ENCODE results near the gene USP24.
A peak's percentile ranks its signal among the peaks of the same experiment; 100 is the strongest.

The USP24 gene

GRCh38 chr1:55064861-55065263 is 150.3 kb downstream of the USP24 start:
- DNase-seq, result no peak

- no peak for DNase-seq
Measured at GRCh38 chr1:55064071-55064581, 151.0 kb downstream of the USP24 start.

DNA sequence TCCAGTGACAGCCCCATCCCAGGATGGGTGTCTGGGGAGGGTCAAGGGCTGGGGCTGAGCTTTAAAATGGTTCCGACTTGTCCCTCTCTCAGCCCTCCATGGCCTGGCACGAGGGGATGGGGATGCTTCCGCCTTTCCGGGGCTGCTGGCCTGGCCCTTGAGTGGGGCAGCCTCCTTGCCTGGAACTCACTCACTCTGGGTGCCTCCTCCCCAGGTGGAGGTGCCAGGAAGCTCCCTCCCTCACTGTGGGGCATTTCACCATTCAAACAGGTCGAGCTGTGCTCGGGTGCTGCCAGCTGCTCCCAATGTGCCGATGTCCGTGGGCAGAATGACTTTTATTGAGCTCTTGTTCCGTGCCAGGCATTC is 151.6 kb downstream of the USP24 start:
- DNase-seq, result no peak

DNA sequence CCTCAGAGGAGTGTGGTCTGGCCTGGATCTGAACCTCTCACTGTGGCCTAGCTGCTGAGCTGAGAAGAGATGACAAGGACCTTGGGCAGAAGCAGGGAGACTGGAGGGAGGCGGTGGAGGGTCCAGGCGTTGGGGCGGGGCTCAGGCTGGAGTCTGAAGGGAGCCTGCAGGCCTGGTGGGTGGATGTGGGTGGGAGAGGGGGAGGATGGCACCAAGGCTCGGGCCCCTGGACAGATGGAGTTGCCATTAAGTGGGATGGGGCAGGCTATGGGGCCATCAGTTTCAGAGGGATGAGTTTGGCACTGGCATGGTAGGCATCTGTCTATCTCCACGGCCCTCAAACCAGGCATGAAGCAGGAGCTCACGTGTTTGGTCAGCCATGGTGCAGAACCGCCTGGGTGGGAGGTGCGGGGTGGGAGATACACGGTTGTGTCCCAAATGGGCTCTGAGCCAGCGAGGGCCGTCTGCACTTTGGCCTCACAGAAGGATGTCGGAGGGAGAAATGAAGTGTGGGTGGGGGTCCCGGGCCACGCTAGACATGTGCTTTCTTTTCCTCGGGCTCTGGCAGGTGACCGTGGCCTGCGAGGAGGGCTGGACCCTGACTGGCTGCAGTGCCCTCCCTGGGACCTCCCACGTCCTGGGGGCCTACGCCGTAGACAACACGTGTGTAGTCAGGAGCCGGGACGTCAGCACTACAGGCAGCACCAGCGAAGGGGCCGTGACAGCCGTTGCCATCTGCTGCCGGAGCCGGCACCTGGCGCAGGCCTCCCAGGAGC is 152.2 kb downstream of the USP24 start:
- no peak for DNase-seq

GRCh38 chr1:55061706-55062321 is 153.3 kb downstream of the USP24 start:
- no peak for DNase-seq

DNA sequence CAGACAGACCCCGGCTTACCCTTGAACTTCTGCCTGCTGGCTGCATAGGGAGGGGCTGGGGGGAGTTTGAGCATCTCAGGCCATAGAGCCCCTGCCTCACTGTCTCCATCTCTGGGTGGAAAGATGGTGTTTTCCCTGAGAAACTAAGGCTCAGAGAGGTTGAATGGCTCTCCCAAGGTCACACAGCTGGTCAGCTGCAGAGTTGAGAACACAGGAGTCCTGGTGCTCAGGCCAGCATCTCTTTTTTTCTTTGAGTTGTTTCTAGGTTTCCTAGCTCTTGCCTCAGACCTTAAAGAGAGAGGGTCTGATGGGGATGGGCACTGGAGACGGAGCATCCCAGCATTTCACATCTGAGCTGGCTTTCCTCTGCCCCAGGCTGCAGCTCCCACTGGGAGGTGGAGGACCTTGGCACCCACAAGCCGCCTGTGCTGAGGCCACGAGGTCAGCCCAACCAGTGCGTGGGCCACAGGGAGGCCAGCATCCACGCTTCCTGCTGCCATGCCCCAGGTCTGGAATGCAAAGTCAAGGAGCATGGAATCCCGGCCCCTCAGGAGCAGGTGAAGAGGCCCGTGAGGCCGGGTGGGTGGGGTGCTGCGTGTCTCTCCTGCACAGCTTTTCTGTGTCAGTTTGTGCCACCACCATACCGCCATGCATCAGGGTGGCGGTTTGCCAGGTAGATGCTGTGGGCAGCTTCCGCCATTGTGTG is 154.0 kb downstream of the USP24 start:
- DNase-seq, result no peak

GRCh38 chr1:55060133-55060999 is 154.8 kb downstream of the USP24 start:
- DNase-seq, result peak; percentile 61

GRCh38 chr1:55059302-55060132 is 155.6 kb downstream of the USP24 start:
- peak; percentile 47 for DNase-seq

DNA sequence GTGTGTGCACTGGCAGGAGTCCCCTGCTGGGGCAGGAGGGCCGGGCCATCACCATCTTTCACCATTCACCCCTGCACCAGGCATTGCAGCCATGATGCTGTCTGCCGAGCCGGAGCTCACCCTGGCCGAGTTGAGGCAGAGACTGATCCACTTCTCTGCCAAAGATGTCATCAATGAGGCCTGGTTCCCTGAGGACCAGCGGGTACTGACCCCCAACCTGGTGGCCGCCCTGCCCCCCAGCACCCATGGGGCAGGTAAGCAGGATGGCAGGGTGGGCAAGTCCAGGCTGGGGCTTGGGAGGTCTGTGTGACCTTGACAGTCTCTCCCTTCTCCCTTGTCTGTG is 157.2 kb downstream of the USP24 start:
- peak; percentile 34 for DNase-seq

- peak; percentile 36 for DNase-seq
Measured at GRCh38 chr1:55057270-55057955, 157.8 kb downstream of the USP24 start.

DNA sequence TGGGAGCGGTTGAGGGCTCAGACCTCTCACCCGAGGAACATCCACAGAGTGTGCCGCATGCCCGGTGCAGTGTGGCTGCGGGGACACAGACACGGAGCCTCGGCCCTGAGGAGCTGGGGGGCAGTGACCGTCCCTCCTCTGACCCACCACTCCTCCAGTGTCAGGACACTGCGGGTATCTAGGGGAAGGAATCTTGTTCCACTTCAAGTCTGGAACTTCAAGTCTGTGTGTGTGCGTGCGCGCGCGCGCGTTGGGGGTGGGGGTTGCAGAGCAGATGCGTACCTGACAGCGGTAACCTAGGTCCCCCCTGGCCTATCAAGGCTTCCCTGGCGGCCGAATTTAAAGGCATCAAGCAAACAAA is 158.6 kb downstream of the USP24 start:
- DNase-seq, result peak; percentile 34

- DNase-seq, result peak; percentile 44
Measured at GRCh38 chr1:55055951-55056631, 159.1 kb downstream of the USP24 start.

GRCh38 chr1:55055084-55055882 is 159.9 kb downstream of the USP24 start:
- no peak for DNase-seq

DNA sequence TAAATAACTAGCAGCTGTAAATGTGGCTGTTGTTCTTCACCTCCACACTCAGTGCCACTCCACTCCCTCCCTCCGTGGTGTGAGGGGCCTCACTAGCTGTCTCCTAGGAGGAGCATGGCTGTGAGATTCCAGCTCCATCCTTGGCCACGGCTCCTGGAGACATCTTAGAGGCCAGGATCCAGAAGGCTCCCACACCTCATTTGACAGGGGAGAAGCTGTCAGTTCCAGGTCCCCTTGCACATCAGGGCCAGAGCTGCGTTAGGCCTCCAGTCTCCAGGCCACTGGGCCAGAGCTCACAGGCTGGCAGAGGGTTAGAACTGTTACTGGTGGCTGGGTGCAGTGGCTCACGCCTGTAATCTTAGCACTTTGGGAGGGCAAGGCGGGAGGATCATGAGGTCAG is 160.8 kb downstream of the USP24 start:
- no peak for DNase-seq

DNA sequence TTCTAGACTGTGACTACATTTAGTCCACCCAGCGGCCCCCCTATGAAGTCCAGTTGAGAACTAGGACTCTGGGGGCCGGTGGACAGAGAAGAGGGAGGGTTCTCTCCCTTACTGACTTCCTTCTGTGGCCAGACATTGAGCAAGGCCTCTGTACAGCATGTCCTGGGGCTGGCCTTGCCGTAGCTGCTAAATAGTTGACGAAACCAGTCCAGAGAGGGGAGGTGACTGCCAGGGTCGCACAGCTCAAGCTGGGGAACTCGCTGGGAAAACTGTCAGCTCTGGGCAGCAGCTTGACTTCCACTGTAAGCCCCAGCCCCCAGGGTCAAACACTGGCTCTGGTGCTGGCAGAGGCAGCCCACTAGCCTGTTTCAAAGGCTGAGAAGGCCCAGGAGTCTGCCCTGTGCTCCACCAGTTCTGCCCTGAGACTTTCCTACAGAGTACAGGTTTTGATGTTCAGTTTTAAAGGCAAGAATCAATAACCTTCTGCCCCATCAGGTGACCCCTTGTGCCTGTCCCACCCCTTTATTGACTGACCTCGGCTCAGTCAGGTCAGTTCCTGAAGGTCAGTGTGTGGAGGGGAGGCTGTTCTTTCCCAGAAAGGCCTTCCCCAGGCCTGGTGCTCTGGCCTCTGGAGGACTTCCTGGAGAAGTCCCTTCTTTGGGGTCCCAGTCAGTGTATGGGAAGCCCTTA is 161.8 kb downstream of the USP24 start:
- DNase-seq, result no peak

DNA sequence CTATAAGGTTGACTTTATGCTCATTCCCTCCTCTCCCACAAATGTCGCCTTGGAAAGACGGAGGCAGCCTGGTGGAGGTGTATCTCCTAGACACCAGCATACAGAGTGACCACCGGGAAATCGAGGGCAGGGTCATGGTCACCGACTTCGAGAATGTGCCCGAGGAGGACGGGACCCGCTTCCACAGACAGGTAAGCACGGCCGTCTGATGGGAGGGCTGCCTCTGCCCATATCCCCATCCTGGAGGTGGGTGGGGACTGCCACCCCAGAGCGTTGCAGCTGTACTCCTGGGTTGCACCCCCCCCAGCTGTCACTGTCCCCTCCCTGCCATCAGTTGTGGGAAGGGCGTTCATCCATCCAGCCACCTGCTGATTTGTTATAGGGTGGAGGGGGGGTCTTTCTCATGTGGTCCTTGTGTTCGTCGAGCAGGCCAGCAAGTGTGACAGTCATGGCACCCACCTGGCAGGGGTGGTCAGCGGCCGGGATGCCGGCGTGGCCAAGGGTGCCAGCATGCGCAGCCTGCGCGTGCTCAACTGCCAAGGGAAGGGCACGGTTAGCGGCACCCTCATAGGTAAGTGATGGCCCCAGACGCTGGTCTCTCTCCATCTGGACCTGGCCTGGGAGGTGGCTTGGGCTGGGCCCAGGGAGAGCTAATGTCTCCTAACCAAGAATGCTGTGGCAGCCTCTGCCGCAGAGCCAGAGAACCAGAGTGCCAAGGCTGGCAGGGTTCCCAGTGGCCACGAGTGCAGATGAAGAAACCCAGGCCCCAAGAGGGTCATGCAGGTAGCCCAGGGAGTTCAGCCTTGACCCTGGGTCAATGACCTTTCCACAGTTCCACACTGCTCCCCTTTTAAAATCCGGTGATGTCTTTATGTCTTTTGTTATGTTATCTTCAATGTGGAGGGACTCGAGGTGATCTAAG is 162.7 kb downstream of the USP24 start:
- no peak for DNase-seq

GRCh38 chr1:55051621-55052020 is 163.5 kb downstream of the USP24 start:
- no peak for DNase-seq

GRCh38 chr1:55051169-55051568 is 164.0 kb downstream of the USP24 start:
- DNase-seq, result no peak
